ENCODE data around the gene BATF. TPM values are rescaled to one million over a fixed set of nuclear protein-coding genes. Genes with fewer than 3 reads are reported as not detected.

BATF gene
- total RNA-seq, 1 donor from 2014 or later = not detected

DNA sequence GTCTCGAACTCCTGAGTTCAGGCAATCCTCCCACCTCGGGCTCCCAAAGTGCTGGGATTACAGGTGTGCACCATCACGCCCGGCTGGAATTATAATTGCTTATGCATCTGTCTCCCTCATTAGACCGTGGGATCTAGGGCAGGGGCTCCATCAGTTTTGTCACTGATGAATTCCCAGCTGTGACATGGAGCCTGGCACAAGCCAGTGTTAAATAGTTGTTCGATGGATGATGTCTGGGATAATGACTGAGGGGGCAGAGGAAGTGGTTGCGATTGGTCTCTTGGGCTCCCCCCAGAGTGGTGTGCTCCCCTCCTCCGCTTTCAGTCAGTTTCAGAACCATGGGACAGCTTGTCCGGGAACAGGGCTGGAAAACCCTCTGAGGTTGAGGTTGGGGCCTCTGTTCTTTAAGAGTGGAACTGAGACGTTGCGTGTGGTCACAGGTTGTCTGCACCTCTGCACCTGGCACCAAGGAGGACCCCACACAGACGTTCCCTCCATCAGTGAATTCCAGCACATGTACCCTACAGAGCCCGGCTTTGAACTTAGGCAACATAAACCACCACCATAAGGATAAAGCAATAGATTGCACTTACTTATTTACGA lies 30.8 kb upstream of the BATF start:
- Mint-ChIP-seq H3K9me3 (peaks cover 3% of the 10 kb centered on the region), H3K4me3 (no peak overlapping the region), H3K4me1 (no peaks in the 10 kb centered on the region), H3K27me3 (ENCODE audit: low read depth) (peaks cover 3% of the 10 kb centered on the region), H3K27ac (ENCODE audit: unreplicated experiment) (no peak overlapping the region), H3K36me3 (ENCODE audit: low read depth) (no peaks in the 10 kb centered on the region)
- DNase-seq (ENCODE audit: low read depth, low spot score) = no peak
- TF ChIP-seq, protein P1, sequence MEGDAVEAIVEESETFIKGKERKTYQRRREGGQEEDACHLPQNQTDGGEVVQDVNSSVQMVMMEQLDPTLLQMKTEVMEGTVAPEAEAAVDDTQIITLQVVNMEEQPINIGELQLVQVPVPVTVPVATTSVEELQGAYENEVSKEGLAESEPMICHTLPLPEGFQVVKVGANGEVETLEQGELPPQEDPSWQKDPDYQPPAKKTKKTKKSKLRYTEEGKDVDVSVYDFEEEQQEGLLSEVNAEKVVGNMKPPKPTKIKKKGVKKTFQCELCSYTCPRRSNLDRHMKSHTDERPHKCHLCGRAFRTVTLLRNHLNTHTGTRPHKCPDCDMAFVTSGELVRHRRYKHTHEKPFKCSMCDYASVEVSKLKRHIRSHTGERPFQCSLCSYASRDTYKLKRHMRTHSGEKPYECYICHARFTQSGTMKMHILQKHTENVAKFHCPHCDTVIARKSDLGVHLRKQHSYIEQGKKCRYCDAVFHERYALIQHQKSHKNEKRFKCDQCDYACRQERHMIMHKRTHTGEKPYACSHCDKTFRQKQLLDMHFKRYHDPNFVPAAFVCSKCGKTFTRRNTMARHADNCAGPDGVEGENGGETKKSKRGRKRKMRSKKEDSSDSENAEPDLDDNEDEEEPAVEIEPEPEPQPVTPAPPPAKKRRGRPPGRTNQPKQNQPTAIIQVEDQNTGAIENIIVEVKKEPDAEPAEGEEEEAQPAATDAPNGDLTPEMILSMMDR (conservative IDR thresholded peaks at IDR 0.05) = no peak

GRCh38 chr14:75492832-75493591 lies 29.3 kb upstream of the BATF start:
- peaks cover 3% of the 10 kb centered on the region for H3K9me3 Mint-ChIP-seq
- H3K27ac Mint-ChIP-seq (ENCODE audit: unreplicated experiment) = no peak overlapping the region
- no peak overlapping the region for H3K4me3 Mint-ChIP-seq
- no peak for DNase-seq (ENCODE audit: low read depth, low spot score)
- no peaks in the 10 kb centered on the region for H3K4me1 Mint-ChIP-seq
- H3K36me3 Mint-ChIP-seq (ENCODE audit: low read depth) = no peaks in the 10 kb centered on the region
- H3K27me3 Mint-ChIP-seq (ENCODE audit: low read depth) = no peaks in the 10 kb centered on the region
- TF ChIP-seq, protein P1 (conservative IDR thresholded peaks at IDR 0.05) = no peak

DNA sequence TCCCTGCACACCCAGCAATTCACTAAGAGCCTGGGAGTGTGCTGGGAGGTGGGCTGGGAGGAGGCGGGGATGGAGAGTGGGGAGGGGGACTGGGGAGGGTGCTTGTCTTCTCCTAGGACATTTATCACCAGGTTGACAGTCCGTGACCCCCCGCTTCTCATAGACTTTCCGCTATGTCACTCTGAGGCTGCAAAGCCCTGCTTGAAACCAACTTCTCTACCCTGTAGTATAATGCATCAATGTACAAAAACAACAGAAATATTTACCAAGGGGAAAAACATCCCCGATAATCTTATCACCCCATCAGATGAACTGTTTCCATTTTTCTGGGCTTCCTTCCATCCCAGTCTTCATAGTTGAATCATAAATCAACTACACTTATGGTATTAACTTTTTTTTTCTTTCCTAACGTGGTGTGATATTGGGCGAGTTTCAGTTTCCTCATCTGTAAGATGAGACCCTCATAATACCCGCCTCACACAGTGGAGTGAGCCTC lies 28.6 kb upstream of the BATF start:
- DNase-seq (ENCODE audit: low read depth, low spot score) = no peak
- TF ChIP-seq, protein P1 (conservative IDR thresholded peaks at IDR 0.05) = no peak
- no peaks in the 10 kb centered on the region for H3K4me1 Mint-ChIP-seq
- no peak overlapping the region for H3K4me3 Mint-ChIP-seq
- no peak overlapping the region for H3K27ac Mint-ChIP-seq (ENCODE audit: unreplicated experiment)
- H3K27me3 Mint-ChIP-seq (ENCODE audit: low read depth) = no peaks in the 10 kb centered on the region
- H3K36me3 Mint-ChIP-seq (ENCODE audit: low read depth) = no peaks in the 10 kb centered on the region
- peaks cover 3% of the 10 kb centered on the region for H3K9me3 Mint-ChIP-seq

- no peak for DNase-seq (ENCODE audit: low read depth, low spot score)
- no peaks in the 10 kb centered on the region for H3K36me3 Mint-ChIP-seq (ENCODE audit: low read depth)
- no peak overlapping the region for H3K4me3 Mint-ChIP-seq
- TF ChIP-seq, protein P1 (conservative IDR thresholded peaks at IDR 0.05) = no peak
- H3K27me3 Mint-ChIP-seq (ENCODE audit: low read depth) = no peaks in the 10 kb centered on the region
- H3K9me3 Mint-ChIP-seq = peaks cover 3% of the 10 kb centered on the region
- H3K27ac Mint-ChIP-seq (ENCODE audit: unreplicated experiment) = no peak overlapping the region
- H3K4me1 Mint-ChIP-seq = no peaks in the 10 kb centered on the region
These were observed 27.4 kb upstream of the BATF start for GRCh38 chr14:75494896-75495295.

DNA sequence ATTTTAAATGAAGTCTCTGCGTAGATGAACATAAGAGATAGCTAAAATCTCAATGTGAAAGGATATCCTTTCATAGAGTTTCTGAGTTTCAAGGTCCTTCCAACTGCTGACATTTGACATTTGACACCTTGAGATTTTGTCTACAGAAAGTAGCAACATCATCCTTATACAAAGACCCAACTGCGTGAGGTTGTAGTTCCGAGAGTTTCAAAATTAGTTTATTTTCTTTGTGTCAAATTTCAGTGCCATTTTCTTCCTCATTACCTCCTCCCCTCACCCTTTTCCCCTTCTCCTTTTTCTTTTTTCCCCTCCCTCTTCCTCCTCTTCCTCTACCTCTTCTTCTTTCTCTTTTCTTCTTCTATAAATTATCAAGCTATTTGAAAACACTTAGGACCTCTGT lies 26.9 kb upstream of the BATF start:
- Mint-ChIP-seq H3K27ac (ENCODE audit: unreplicated experiment) (no peak overlapping the region), H3K27me3 (ENCODE audit: low read depth) (no peaks in the 10 kb centered on the region), H3K4me1 (no peaks in the 10 kb centered on the region), H3K4me3 (no peak overlapping the region), H3K9me3 (peaks cover 3% of the 10 kb centered on the region), H3K36me3 (ENCODE audit: low read depth) (no peaks in the 10 kb centered on the region)
- TF ChIP-seq, protein P1 (conservative IDR thresholded peaks at IDR 0.05) = no peak
- DNase-seq (ENCODE audit: low read depth, low spot score) = no peak
